Glutamatergic neuron (in vitro differentiated cells): ENCODE data around the gene TSHZ2. TPM values are rescaled to one million over a fixed set of nuclear protein-coding genes. Genes with fewer than 3 reads are reported as not detected.

Experiments used
- DNase-seq: peaks from one replicate; pipeline ENCODE4 v3.0.0; 2022
- H3K27ac Mint-ChIP-seq: one replicate; pipeline ENCODE4 v1.8.0; 2020; ENCODE audit warnings: mild to moderate bottlenecking, mixed read lengths, inconsistent platforms; ENCODE audit not compliant: unreplicated experiment
- H3K27me3 Mint-ChIP-seq: one replicate; pipeline ENCODE4 v1.8.0; 2020; ENCODE audit warnings: mild to moderate bottlenecking, moderate library complexity, mixed read lengths, inconsistent platforms; ENCODE audit not compliant: unreplicated experiment
- H3K36me3 Mint-ChIP-seq: one replicate; pipeline ENCODE4 v1.8.0; 2020; ENCODE audit warnings: mild to moderate bottlenecking, mixed read lengths, inconsistent platforms; ENCODE audit not compliant: unreplicated experiment
- H3K4me1 Mint-ChIP-seq: one replicate; pipeline ENCODE4 v1.8.0; 2020; ENCODE audit warnings: mild to moderate bottlenecking, low read depth, mixed read lengths, inconsistent platforms; ENCODE audit not compliant: unreplicated experiment
- H3K4me3 Mint-ChIP-seq: one replicate; pipeline ENCODE4 v1.8.0; 2020; ENCODE audit warnings: mild to moderate bottlenecking, mixed read lengths, inconsistent platforms; ENCODE audit not compliant: unreplicated experiment
- H3K9me3 Mint-ChIP-seq: one replicate; pipeline ENCODE4 v1.8.0; 2020; ENCODE audit warnings: mild to moderate bottlenecking, moderate library complexity, mixed read lengths, inconsistent platforms; ENCODE audit not compliant: unreplicated experiment
- total RNA-seq: library from RNA; stranded (reverse); fragmentation: NEBNext Ultra II Directional; extraction: Animal tissue kit (Norgen Biotek cat#: 25700); gene quantifications from one replicate; pipeline ENCODE4 v1.2.1, GENCODE V29; 2021; ENCODE audit not compliant: unreplicated experiment
- TF ChIP-seq, protein P1 (sequence below): fragments of 200-600 bp; sonication (generic); IDR thresholded peaks from one replicate; pipeline ENCODE4 v1.5.0; 2021; ENCODE audit not compliant: partially characterized antibody, unreplicated experiment

TSHZ2 gene
- total RNA-seq, 1 donor from 2014 or later = 10.0 TPM

DNA sequence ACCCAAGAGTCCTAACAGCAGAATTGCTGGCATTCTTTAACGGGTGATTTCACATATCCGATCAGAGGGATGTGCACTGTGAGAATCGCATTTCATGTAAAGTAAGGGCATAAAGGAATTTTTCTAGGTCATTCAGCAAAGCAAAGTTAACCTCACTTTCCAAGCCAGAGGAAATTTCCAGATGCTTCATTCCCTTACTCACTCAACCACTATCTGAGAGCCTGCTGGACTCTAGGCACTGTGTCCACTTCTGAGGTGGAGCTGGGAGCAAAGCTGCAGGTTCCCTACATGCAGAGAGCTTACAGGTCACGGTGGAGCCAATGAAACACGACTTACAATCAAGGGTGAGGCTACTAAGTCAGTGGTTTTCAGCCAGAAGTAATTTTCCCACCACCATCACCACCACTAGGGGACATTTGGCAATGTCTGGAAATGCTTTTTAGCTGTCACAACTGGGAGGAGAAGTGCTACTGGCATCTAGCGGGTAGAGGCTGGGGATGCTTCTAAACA lies 34.5 kb upstream of the TSHZ2 start:
- H3K4me1 Mint-ChIP-seq = peaks cover 6% of the 10 kb centered on the region
- H3K27ac Mint-ChIP-seq = no peak overlapping the region
- peaks cover 5% of the 10 kb centered on the region for H3K36me3 Mint-ChIP-seq
- H3K9me3 Mint-ChIP-seq = no peaks in the 10 kb centered on the region
- TF ChIP-seq, protein P1, sequence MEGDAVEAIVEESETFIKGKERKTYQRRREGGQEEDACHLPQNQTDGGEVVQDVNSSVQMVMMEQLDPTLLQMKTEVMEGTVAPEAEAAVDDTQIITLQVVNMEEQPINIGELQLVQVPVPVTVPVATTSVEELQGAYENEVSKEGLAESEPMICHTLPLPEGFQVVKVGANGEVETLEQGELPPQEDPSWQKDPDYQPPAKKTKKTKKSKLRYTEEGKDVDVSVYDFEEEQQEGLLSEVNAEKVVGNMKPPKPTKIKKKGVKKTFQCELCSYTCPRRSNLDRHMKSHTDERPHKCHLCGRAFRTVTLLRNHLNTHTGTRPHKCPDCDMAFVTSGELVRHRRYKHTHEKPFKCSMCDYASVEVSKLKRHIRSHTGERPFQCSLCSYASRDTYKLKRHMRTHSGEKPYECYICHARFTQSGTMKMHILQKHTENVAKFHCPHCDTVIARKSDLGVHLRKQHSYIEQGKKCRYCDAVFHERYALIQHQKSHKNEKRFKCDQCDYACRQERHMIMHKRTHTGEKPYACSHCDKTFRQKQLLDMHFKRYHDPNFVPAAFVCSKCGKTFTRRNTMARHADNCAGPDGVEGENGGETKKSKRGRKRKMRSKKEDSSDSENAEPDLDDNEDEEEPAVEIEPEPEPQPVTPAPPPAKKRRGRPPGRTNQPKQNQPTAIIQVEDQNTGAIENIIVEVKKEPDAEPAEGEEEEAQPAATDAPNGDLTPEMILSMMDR = no peak
- H3K27me3 Mint-ChIP-seq = peaks cover 3% of the 10 kb centered on the region
- DNase-seq = no peak
- H3K4me3 Mint-ChIP-seq = no peak overlapping the region

DNA sequence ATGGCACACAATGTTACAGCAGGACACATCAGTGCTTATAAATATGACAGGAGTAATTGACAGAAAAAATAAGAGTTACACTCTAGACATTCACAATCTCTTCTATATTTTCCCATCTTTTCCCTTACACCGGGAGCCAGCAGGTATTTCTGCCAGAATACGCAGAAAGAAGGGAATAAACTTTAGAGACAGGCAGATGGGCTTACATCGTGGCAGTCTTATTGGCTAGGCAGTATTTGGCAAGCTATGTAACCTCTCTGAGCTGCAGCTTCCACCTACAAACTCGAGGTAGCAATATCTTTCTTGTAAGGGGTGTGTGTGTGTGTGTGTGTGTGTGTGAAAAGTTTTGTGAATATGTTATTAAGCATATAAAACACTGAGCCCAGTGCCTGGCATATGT lies 33.0 kb upstream of the TSHZ2 start:
- TF ChIP-seq, protein P1 = no peak
- Mint-ChIP-seq H3K9me3 (no peaks in the 10 kb centered on the region), H3K4me3 (no peak overlapping the region), H3K27ac (no peak overlapping the region), H3K36me3 (peaks cover 5% of the 10 kb centered on the region), H3K27me3 (peaks cover 3% of the 10 kb centered on the region), H3K4me1 (peaks cover 6% of the 10 kb centered on the region)
- no peak for DNase-seq

DNA sequence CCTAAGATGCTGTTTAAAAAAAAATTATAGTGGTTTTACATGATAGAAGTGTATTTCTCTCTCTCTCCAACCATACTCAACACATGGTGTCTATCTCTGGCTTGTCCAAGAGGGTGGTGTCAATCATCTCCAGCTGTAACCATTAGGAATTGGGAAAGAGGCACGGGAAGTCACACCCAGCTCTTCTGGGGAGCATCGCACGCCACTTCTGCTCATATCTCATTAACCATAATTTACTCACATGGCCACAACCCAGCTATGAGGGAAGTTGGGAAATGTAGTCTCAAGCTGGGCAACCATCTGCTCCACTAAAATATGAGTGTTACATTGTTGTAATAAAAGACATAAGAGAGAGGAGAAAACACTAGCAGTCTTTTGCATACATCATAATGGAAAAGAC lies 30.4 kb upstream of the TSHZ2 start:
- Mint-ChIP-seq H3K27me3 (peaks cover 1% of the 10 kb centered on the region), H3K27ac (no peak overlapping the region), H3K4me3 (no peak overlapping the region), H3K9me3 (no peaks in the 10 kb centered on the region), H3K4me1 (peaks cover 1% of the 10 kb centered on the region), H3K36me3 (peaks cover 5% of the 10 kb centered on the region)
- no peak for DNase-seq
- TF ChIP-seq, protein P1 = no peak

DNA sequence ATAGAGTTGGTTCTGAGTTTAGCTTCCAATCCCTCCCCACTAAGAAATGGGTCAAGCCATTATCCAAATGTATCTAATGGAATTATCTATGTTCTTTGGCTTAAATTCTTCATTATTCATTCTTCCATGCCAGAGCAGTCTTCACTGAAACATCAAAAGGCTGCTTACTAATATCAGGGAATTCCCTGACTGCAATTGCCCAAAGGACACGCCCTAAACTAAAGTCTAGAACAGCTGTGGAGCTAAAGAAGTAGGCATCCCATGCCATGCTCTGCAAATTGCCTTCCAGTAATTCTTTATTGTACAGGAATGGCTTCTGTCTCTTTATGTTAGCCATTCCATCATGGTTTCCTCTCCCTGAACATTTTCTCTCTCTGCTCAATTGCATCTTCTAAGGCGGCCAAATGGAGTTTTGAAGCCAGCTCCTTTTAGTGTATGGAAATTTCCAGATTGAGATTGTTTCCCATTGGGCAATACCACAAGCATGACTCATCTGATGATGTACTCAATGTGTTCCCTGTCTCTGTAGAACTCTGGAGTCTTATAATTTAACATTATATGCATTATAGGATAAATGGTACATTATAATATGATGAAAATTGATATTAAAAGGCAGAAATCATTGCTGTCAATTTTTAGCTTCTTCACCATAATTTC lies 28.8 kb upstream of the TSHZ2 start:
- H3K36me3 Mint-ChIP-seq = no peaks in the 10 kb centered on the region
- TF ChIP-seq, protein P1 = no peak
- H3K27me3 Mint-ChIP-seq = no peaks in the 10 kb centered on the region
- no peak for DNase-seq
- H3K4me3 Mint-ChIP-seq = no peak overlapping the region
- no peaks in the 10 kb centered on the region for H3K4me1 Mint-ChIP-seq
- no peaks in the 10 kb centered on the region for H3K9me3 Mint-ChIP-seq
- H3K27ac Mint-ChIP-seq = no peak overlapping the region

DNA sequence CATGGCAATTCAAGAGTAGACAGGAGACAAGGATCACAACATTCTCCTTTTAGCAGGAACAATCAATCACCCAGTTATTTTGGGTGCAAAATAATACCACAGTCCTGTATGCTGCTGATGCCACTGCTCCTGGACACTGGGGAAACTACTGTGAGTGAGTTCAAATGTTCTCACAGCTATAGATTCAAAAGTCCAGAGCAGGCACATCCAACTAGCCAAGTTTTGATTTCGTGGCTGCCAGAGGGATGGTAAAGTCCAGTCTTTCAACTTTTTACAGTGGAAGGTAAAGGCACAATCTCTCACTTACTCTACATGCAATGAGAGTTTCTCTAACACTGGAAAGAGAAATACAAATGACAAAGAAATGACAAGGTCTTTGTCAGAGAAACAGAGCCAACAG lies 26.9 kb upstream of the TSHZ2 start:
- DNase-seq = no peak
- H3K27ac Mint-ChIP-seq = no peak overlapping the region
- no peaks in the 10 kb centered on the region for H3K36me3 Mint-ChIP-seq
- H3K27me3 Mint-ChIP-seq = no peaks in the 10 kb centered on the region
- no peaks in the 10 kb centered on the region for H3K4me1 Mint-ChIP-seq
- TF ChIP-seq, protein P1 = no peak
- H3K9me3 Mint-ChIP-seq = no peaks in the 10 kb centered on the region
- H3K4me3 Mint-ChIP-seq = no peak overlapping the region
